GM21447 (cell line): ENCODE data around the gene WDR27.

Experiments used
- ATAC-seq: cut with Tn5 transposase; IDR thresholded peaks from one replicate; pipeline ENCODE4 v1.9.1; 2021; ENCODE audit not compliant: unreplicated experiment

Gene WDR27

DNA sequence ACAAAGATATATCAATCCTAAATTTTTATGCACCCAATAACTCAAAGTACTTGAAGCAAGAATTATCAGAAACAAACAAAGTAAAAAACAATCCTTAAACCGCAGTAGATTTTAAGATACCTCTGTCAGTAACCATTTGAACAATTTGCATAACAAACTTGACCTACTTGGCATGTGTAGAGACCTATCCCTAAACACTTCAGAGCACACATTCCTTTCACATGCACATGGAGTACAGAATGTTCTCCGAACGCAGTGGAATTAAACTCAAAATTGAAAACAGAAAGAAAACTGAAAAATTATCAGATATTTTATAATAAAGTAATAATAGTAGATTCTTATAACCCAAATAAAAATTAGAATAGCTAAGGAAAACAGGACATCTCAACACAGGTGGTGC lies 285.6 kb downstream of the WDR27 start:
- no peak for ATAC-seq

DNA sequence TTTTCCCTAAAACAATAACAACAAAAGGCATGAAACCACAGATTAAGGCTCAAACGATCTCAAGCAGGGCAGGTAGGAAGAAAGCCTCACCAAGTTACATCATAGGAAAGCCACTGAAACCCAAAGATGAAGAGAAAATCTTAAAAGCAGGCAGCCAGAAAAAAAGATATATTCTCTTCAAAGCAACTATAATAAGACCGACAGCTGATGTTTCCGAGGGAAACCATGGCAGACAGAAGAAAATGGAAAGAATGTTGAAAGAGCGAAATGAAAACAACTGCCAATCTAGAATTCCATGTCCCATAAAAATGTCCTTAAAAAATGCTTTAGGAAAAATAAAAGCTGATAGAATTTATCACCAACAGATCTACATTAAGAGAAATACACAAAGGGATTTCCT lies 286.6 kb downstream of the WDR27 start:
- no peak for ATAC-seq

DNA sequence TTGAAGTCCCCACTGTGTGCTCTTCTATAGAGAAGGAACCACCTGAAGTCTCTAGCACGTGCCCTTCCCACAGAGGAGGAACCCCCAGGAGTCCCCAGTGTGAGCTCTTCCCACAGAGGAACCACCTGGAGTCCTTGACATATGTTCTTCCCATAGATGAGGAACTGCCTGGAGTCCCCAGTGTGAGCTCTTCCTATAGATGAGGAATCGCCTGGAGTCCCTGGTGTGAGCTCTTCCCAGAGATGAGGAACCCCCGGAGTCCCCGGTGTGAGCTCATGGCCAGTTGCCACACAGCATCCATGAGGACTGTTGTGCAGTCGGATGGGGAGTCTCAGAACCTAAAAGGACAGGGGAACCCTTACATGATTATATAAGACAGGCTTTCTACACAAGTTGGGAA lies 290.1 kb downstream of the WDR27 start:
- no peak for ATAC-seq

DNA sequence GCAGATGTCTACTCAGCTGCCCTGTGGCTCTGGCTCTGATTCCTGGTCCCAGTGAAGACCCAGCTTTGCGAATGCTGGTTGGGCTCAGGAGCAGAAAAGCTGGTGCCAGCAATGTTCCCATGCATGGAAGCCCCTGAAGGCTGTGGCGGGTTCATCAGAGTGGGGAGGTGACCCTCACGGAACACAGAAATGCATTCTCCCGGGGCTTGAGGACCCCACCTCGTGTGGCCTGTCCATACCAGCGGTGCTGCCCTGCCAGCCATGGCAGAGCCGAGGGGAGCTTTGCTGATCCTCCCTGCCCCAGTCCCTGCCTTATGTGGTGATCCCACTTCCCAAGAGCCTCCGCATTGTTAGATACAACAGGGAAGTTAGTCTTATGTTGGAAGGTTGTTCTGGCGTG lies 290.5 kb downstream of the WDR27 start:
- no peak for ATAC-seq

DNA sequence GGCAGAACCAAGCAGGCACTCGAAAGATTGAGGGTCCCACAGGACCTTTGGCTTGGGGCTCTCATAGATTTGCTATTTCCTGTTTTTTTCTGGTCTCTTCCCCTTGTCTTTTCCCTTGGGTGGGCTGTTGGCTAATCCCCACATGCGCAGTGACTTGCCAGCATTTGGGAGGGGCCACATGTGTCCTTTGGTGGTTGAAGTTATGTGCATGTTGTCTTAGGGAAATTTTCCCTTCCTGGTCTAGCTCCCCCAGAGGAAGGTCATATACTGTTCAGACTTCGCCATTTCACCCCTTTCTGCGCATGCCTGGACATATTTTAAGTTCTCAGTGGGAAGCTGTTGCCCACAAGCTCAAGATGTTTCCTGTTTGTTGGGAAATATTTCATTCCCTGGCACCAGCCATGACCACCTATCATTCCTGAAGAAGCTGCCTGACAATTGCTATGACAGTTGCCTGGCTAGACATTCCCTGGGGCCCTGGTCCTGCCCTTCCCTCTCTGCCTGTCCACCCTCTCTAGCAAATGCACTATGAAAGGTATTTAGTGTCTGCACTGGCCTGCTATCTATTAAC lies 292.0 kb downstream of the WDR27 start:
- ATAC-seq: no peak

DNA sequence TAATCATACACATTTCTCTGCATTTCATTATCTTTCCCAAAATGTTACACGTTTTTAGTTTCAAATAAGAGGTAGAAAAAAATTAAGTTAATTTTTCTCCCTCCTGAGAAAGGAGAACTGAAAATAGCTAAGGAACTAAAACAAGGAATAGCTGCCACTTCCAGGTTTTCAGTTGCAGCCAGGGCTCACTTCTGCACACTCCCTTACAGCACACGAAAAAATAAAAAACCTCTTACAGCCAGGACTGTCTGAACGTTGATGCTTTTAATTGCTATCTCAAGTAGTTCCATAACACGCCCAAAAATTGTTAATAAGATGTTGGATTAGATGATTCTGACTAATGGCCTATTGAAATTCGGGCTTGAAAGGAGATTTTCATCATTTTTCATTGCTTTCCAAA lies 294.5 kb downstream of the WDR27 start:
- no peak for ATAC-seq
